H1 (cell line): ENCODE measurements around the gene EIF2B5. TPM values are rescaled to one million over a fixed set of nuclear protein-coding genes. Genes with fewer than 3 reads are reported as not detected.

Source experiments
- CTCF ChIA-PET: fragments of 300-600 bp; sonication (Branson Sonifier 250); formaldehyde crosslinking; loops from one replicate; lab custom pipeline; 2021; ENCODE audit not compliant: partially characterized antibody; lab: Charles Lee
- POLR2A ChIA-PET: fragments of 300-600 bp; sonication (Branson Sonifier 250); formaldehyde crosslinking; loops from one replicate; lab custom pipeline; 2021; ENCODE audit warnings: inconsistent platforms; ENCODE audit not compliant: partially characterized antibody; lab: Charles Lee
- DNase-seq, 2 experiments: peaks; one replicate each; pipeline versions ENCODE4 v3.0.0 to v3.0.0-alpha.2; 2010 to 2022; ENCODE audit warnings: low spot score in 2 of 2, low read depth in 1 of 2, mixed read lengths in 1 of 2
- FAIRE-seq: peaks from 2 replicates; lab custom pipeline; 2011; peaks lifted over from hg19 to GRCh38; lab: Jason Lieb, UNC
- H2AFZ ChIP-seq: 2 replicates; pipeline ENCODE4 v1.8.1; 2012; ENCODE audit warnings: low read length, inconsistent platforms
- H2AK5ac ChIP-seq: 2 replicates; pipeline ENCODE4 v1.6.1; 2013; ENCODE audit warnings: low read depth, low read length
- H2BK120ac ChIP-seq: replicated peaks from 2 replicates; pipeline ENCODE3; 2013; ENCODE audit warnings: low read depth, low read length, inconsistent platforms
- H2BK12ac ChIP-seq: 2 replicates; pipeline ENCODE4 v1.6.1; 2013; ENCODE audit warnings: low read depth, low read length
- H2BK15ac ChIP-seq: 2 replicates; pipeline ENCODE4 v1.6.1; 2013; ENCODE audit warnings: low read length
- H2BK20ac ChIP-seq: 2 replicates; pipeline ENCODE4 v1.6.1; 2013; ENCODE audit warnings: low read length
- H2BK5ac ChIP-seq: 2 replicates; pipeline ENCODE4 v1.6.1; 2013; ENCODE audit warnings: low read depth, low read length
- H3K14ac ChIP-seq: 2 replicates; pipeline ENCODE4 v1.6.1; 2013; ENCODE audit warnings: inconsistent platforms; ENCODE audit not compliant: insufficient read length
- H3K18ac ChIP-seq: 2 replicates; pipeline ENCODE4 v1.6.1; 2013; ENCODE audit warnings: low read length; ENCODE audit errors: extremely low read depth
- H3K23ac ChIP-seq: 2 replicates; pipeline ENCODE4 v1.6.1; 2013; ENCODE audit warnings: inconsistent platforms; ENCODE audit not compliant: insufficient read length
- H3K23me2 ChIP-seq: 2 replicates; pipeline ENCODE4 v1.6.1; 2013; ENCODE audit warnings: low read depth, low read length
- H3K27ac ChIP-seq: 2 replicates; pipeline ENCODE4 v1.6.1; 2011; ENCODE audit warnings: low read depth, low read length, inconsistent platforms
- H3K27me3 ChIP-seq, 4 experiments: replicated peaks in 1 of 4; 1 replicate in 1 of 4; 2 replicates in 3 of 4; pipeline versions ENCODE4 v1.6.1 to v1.8.1; 2011 to 2013; ENCODE audit warnings: low read length in 3 of 4, mild to moderate bottlenecking in 3 of 4, inconsistent platforms in 2 of 4, mixed read lengths in 2 of 4, moderate library complexity in 1 of 4; ENCODE audit not compliant: control insufficient read depth in 3 of 4, insufficient read depth in 3 of 4; ENCODE audit errors: extremely low read depth in 1 of 4
- H3K36me3 ChIP-seq, 4 experiments: 2 replicates each; pipeline versions ENCODE4 v1.6.1 to v1.8.1; 2011 to 2013; ENCODE audit warnings: mild to moderate bottlenecking in 4 of 4, low read length in 3 of 4, moderate library complexity in 2 of 4, control low read depth in 1 of 4, inconsistent platforms in 1 of 4; ENCODE audit not compliant: insufficient read depth in 4 of 4, control insufficient read depth in 2 of 4
- H3K4ac ChIP-seq: replicated peaks from 2 replicates; pipeline ENCODE3; 2013; ENCODE audit warnings: low read length, low read depth, mixed read lengths, inconsistent platforms; ENCODE audit not compliant: insufficient read length
- H3K4me1 ChIP-seq, 4 experiments: replicated peaks in 1 of 4; 1 replicate in 1 of 4; 2 replicates in 3 of 4; pipeline versions ENCODE4 v1.6.1 to v1.8.1; 2011 to 2013; ENCODE audit warnings: low read length in 3 of 4, inconsistent platforms in 2 of 4, mixed read lengths in 1 of 4; ENCODE audit not compliant: insufficient read depth in 4 of 4, control insufficient read depth in 3 of 4
- H3K4me2 ChIP-seq, 2 experiments: 2 replicates each; pipeline versions ENCODE4 v1.6.1 to v1.8.1; 2011 to 2013; ENCODE audit warnings: low read depth in 2 of 2, low read length in 2 of 2, control low read depth in 1 of 2, inconsistent platforms in 1 of 2, mild to moderate bottlenecking in 1 of 2; ENCODE audit not compliant: insufficient read depth in 1 of 2
- H3K4me3 ChIP-seq, 4 experiments: fragments of 200-600, 300-600 bp in 1 of 4; sonication (generic), shearing (Covaris generic), sonication (Bioruptor Twin) in 1 of 4; 2 replicates each; pipeline versions ENCODE4 v1.5.1 to v1.8.1; 2011 to 2016; ENCODE audit warnings: low read length in 4 of 4, low read depth in 3 of 4, control low read depth in 2 of 4, inconsistent platforms in 2 of 4, mild to moderate bottlenecking in 2 of 4, mixed read lengths in 1 of 4, moderate library complexity in 1 of 4; ENCODE audit not compliant: insufficient read depth in 2 of 4; ENCODE audit errors: extremely low read depth in 1 of 4
- H3K56ac ChIP-seq: replicated peaks from 2 replicates; pipeline ENCODE3; 2013; ENCODE audit warnings: low read depth, mild to moderate bottlenecking, mixed read lengths, low read length, inconsistent platforms; ENCODE audit not compliant: insufficient read length
- H3K79me1 ChIP-seq: 2 replicates; pipeline ENCODE4 v1.6.1; 2013; ENCODE audit warnings: low read depth, low read length, control low read depth
- H3K79me2 ChIP-seq, 2 experiments: 2 replicates each; pipeline versions ENCODE4 v1.6.1 to v1.8.1; 2012 to 2013; ENCODE audit warnings: low read length in 2 of 2, mild to moderate bottlenecking in 2 of 2, inconsistent platforms in 1 of 2; ENCODE audit not compliant: insufficient read depth in 2 of 2, control insufficient read depth in 1 of 2
- H3K9ac ChIP-seq, 4 experiments: replicated peaks in 1 of 4; 1 replicate in 1 of 4; 2 replicates in 3 of 4; pipeline versions ENCODE4 v1.6.1 to v1.8.1; 2011 to 2013; ENCODE audit warnings: low read depth in 3 of 4, low read length in 3 of 4, control low read depth in 2 of 4, mild to moderate bottlenecking in 2 of 4, moderate library complexity in 2 of 4, inconsistent platforms in 1 of 4; ENCODE audit errors: extremely low read depth in 1 of 4
- H3K9me3 ChIP-seq, 2 experiments: 2 replicates each; pipeline versions ENCODE4 v1.6.1 to v1.8.1; 2012 to 2013; ENCODE audit warnings: mild to moderate bottlenecking in 2 of 2, moderate library complexity in 2 of 2, control low read depth in 1 of 2, inconsistent platforms in 1 of 2, low read depth in 1 of 2, low read length in 1 of 2, mixed read lengths in 1 of 2; ENCODE audit not compliant: insufficient read depth in 2 of 2
- H4K20me1 ChIP-seq, 2 experiments: replicated peaks in 1 of 2; 2 replicates each; pipeline versions ENCODE3 to v1.8.1; 2011 to 2013; ENCODE audit warnings: inconsistent platforms in 2 of 2, low read length in 2 of 2, mild to moderate bottlenecking in 1 of 2; ENCODE audit not compliant: insufficient read depth in 2 of 2, control insufficient read depth in 1 of 2
- H4K5ac ChIP-seq: 2 replicates; pipeline ENCODE4 v1.6.1; 2013; ENCODE audit warnings: low read length, low read depth, mixed read lengths, inconsistent platforms; ENCODE audit not compliant: insufficient read length
- H4K8ac ChIP-seq: 2 replicates; pipeline ENCODE4 v1.8.0; 2013; ENCODE audit warnings: mild to moderate bottlenecking, moderate library complexity, low read length, inconsistent platforms; ENCODE audit not compliant: insufficient read depth; ENCODE audit errors: extremely low read depth
- H4K91ac ChIP-seq: replicated peaks from 2 replicates; pipeline ENCODE3; 2013; ENCODE audit warnings: low read length, mixed read lengths, inconsistent platforms; ENCODE audit not compliant: insufficient read length
- BACH1 ChIP-seq: IDR thresholded peaks from 2 replicates; pipeline ENCODE4 v1.6.1; 2012; ENCODE audit warnings: low read length, improper control_type of control experiment
- EZH2 ChIP-seq: fragments of 200-600 bp; sonication (generic); IDR thresholded peaks from 2 replicates; pipeline ENCODE4 v1.7.1; 2012; ENCODE audit warnings: low read depth, mild to moderate bottlenecking, moderate library complexity, low read length, inconsistent platforms; ENCODE audit not compliant: severe bottlenecking
- JUN ChIP-seq: IDR thresholded peaks from 2 replicates; pipeline ENCODE4 v1.6.1; 2011; ENCODE audit warnings: low read depth, mild to moderate bottlenecking, improper control_type of control experiment, low read length
- KDM4A ChIP-seq: IDR thresholded peaks from one replicate; pipeline ENCODE4 v1.7.1; 2012; ENCODE audit warnings: low read depth, mild to moderate bottlenecking, moderate library complexity, low read length, inconsistent platforms; ENCODE audit not compliant: severe bottlenecking
- RXRA ChIP-seq: IDR thresholded peaks from 2 replicates; pipeline ENCODE4 v1.6.1; 2011; ENCODE audit warnings: low read depth, mild to moderate bottlenecking, low read length, moderate library complexity; ENCODE audit not compliant: insufficient read depth
- WGBS, 2 experiments: shearing (Covaris generic) in 1 of 2; methylation state at CpG; one replicate each; pipeline versions ENCODE4 v1.1.6 to v1.1.7; 2013 to 2015; ENCODE audit warnings: low lambda C conversion rate in 2 of 2, mixed read lengths in 2 of 2, inconsistent platforms in 1 of 2, low coverage in 1 of 2, missing lambda C conversion rate in 1 of 2; ENCODE audit not compliant: insufficient replicate concordance in 2 of 2, insufficient coverage in 1 of 2, insufficient read length in 1 of 2; ENCODE audit errors: extremely low coverage in 1 of 2, missing lambda C conversion rate in 1 of 2; 5-methylcytosine and 5-hydroxymethylcytosine counted together
- polyA plus RNA-seq, 7 experiments: library from polyadenylated mRNA; depleted of rRNA in 3 of 7; stranded (reverse) in 5 of 7; unstranded in 2 of 7; fragments of >200 nt in 5 of 7; fragments of 200-250 nt in 2 of 7; gene quantifications; 1 replicate in 5 of 7; 2 replicates in 1 of 7; 4 replicates in 1 of 7; pipeline versions ENCODE4 v1.2.1 to v1.2.3, GENCODE V29; 2011 to 2013; ENCODE audit warnings: missing spikeins in 2 of 7, mixed read lengths in 2 of 7
- total RNA-seq: library from RNA; stranded (reverse); fragmentation: NEBNext Ultra II Directional; extraction: Animal tissue kit (Norgen Biotek cat#: 25700); gene quantifications from 2 replicates; pipeline ENCODE4 v1.2.1, GENCODE V29; 2021

Gene EIF2B5
- total and polyA plus RNA-seq, 2 of the 8 experiments (the other 6 are each of a cell fraction or from before 2014, with no cell fraction given), result 33.1 to 40.0 TPM

DNA sequence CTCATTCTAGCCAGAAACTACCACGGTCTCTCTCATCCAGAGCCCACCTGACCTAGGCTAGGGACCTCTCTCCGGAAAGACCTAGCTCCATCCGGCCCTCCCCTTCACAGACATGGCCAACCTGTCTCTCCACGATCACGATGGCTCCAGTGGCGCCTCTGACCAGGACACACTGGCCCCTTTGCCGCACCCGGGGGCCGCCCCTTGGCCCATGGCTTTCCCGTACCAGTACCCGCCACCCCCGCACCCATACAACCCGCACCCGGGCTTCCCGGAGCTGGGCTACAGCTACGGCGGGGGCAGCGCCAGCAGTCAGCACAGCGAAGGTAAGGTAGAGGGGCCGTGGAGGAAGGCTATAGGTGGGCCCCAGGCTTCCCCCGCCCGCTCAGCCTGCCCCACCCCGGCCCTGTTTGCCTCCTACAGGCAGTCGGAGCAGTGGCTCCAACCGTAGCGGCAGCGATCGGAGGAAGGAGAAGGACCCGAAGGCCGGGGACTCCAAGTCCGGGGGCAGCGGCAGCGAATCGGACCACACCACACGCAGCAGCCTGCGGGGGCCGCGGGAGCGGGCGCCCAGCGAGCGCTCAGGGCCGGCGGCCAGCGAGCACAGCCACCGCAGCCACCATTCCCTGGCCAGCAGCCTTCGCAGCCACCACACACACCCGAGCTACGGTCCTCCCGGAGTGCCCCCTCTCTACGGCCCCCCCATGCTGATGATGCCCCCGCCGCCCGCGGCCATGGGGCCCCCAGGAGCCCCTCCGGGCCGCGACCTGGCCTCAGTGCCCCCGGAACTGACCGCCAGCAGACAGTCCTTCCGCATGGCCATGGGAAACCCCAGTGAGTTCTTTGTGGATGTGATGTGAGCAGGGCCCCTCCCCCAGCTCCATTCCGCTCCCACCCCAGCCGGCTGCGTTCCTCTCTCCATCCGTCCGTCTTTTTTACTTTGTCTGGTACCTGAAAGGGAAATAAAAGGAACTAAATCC, 35.0 kb downstream of the EIF2B5 start:
- H3K56ac ChIP-seq, result no peak overlapping the region
- no peak overlapping the region for H2BK12ac ChIP-seq
- H4K91ac ChIP-seq, result no peak overlapping the region
- ChIA-PET CTCF (interaction anchor here (0.6 to 2.2 kb wide), 8 partner anchors 10 to 274 kb away, joined by 3 to 7 read pairs (median 3); no protein-coding TSS in a partner anchor), POLR2A (interaction anchor here (0.6 to 5.3 kb wide), 4 partner anchors 13 to 160 kb away, joined by 3 to 26 read pairs (median 4); partner anchors contain the start of gene DVL3)
- no peak overlapping the region for H2BK120ac ChIP-seq
- H2AK5ac ChIP-seq, result no peak overlapping the region
- no peak overlapping the region for H3K4me2 ChIP-seq
- peaks cover 2% of the 10 kb centered on the region; the same call in 1 of the 2 replicates for H3K23me2 ChIP-seq
- no peaks in the 10 kb centered on the region for H3K4me1 ChIP-seq
- no peak overlapping the region for H2BK5ac ChIP-seq
- H3K9me3 ChIP-seq, result no peaks in the 10 kb centered on the region
- peaks cover 0 to 8% of the 10 kb centered on the region in 2 experiments for H4K20me1 ChIP-seq
- peak overlapping the region; percentile 15 for H4K8ac ChIP-seq
- WGBS, 2 experiments, result 89% methylated on average over 27 of the region's 66 CpGs; no CpG with 5 or more reads in 1 of the 2 experiments
- TF ChIP-seq KDM4A (no peak), JUN (no peak), EZH2 (no peak), RXRA (no peak), BACH1 (no peak)
- H3K79me1 ChIP-seq, result no peaks in the 10 kb centered on the region
- H2BK20ac ChIP-seq, result no peak overlapping the region
- no peak overlapping the region for H3K14ac ChIP-seq
- no peak overlapping the region for H3K27ac ChIP-seq
- H3K23ac ChIP-seq, result no peak overlapping the region
- no peaks in the 10 kb centered on the region for H3K27me3 ChIP-seq
- H3K4me3 ChIP-seq, result no peak overlapping the region
- H3K4ac ChIP-seq, result no peak overlapping the region
- peaks cover 0 to 4% of the 10 kb centered on the region in 2 experiments; a peak in 2 of 4 replicates for H3K79me2 ChIP-seq
- DNase-seq (no peak), FAIRE-seq (no peak)
- H3K36me3 ChIP-seq, result peaks cover 5 to 52% (median 26%) of the 10 kb centered on the region in 4 experiments
- H3K9ac ChIP-seq, result no peak overlapping the region
- H2AFZ ChIP-seq, result no peak overlapping the region
- no peak overlapping the region for H2BK15ac ChIP-seq
- no peak overlapping the region for H3K18ac ChIP-seq
- H4K5ac ChIP-seq, result no peak overlapping the region
